Epithelial cell of prostate (primary cell): Measurements from ENCODE around the gene DMRT3.

ENCODE experiments used
- DNase-seq: peaks from one replicate; pipeline ENCODE4 v3.0.0-alpha.2; 2011; ENCODE audit warnings: low read depth, low spot score
- H3K27ac ChIP-seq: fragments of 450-650 bp; 2 replicates; pipeline ENCODE4 v1.5.1; 2017; ENCODE audit warnings: mild to moderate bottlenecking

DMRT3 gene

GRCh38 chr9:970151-970996 is 6.1 kb upstream of the DMRT3 start:
- no peak for DNase-seq
- H3K27ac ChIP-seq = no peak overlapping the region

GRCh38 chr9:971901-972500 is 4.5 kb upstream of the DMRT3 start:
- no peak for DNase-seq
- H3K27ac ChIP-seq = no peak overlapping the region

GRCh38 chr9:972501-973294 is 3.8 kb upstream of the DMRT3 start:
- DNase-seq = no peak
- H3K27ac ChIP-seq = no peak overlapping the region

- DNase-seq = no peak
- H3K27ac ChIP-seq = no peak overlapping the region
Measured at GRCh38 chr9:973295-973834, 3.1 kb upstream of the DMRT3 start.

GRCh38 chr9:974031-974995 is 2.1 kb upstream of the DMRT3 start:
- no peak overlapping the region for H3K27ac ChIP-seq
- DNase-seq = no peak

GRCh38 chr9:974996-975739 is 1.3 kb upstream of the DMRT3 start:
- no peak for DNase-seq
- no peak overlapping the region for H3K27ac ChIP-seq

- no peak overlapping the region for H3K27ac ChIP-seq
- no peak for DNase-seq
Measured at GRCh38 chr9:975740-976257, 656 bp upstream of the DMRT3 start.

GRCh38 chr9:976943-977837 is 735 bp downstream of the DMRT3 start:
- no peak overlapping the region for H3K27ac ChIP-seq
- DNase-seq = no peak

- DNase-seq = no peak
Measured at GRCh38 chr9:977838-978830, 1.7 kb downstream of the DMRT3 start.

GRCh38 chr9:979983-980382 is 3.5 kb downstream of the DMRT3 start:
- DNase-seq = no peak
- no peak overlapping the region for H3K27ac ChIP-seq

More at GRCh38 chr9:977838-978830, 1.7 kb downstream of the DMRT3 start:
- H3K27ac ChIP-seq = no peak overlapping the region

- H3K27ac ChIP-seq = no peak overlapping the region
- no peak for DNase-seq
Measured at GRCh38 chr9:980640-981039, 4.2 kb downstream of the DMRT3 start.

GRCh38 chr9:981491-981898 is 5.0 kb downstream of the DMRT3 start:
- no peak overlapping the region for H3K27ac ChIP-seq
- DNase-seq = no peak

GRCh38 chr9:982394-983230 is 6.2 kb downstream of the DMRT3 start:
- DNase-seq = no peak
- H3K27ac ChIP-seq = no peak overlapping the region

- no peak for DNase-seq
- no peak overlapping the region for H3K27ac ChIP-seq
Measured at GRCh38 chr9:994005-994404, 17.6 kb downstream of the DMRT3 start.

GRCh38 chr9:995192-995591 is 18.7 kb downstream of the DMRT3 start:
- no peak overlapping the region for H3K27ac ChIP-seq
- no peak for DNase-seq

- DNase-seq = peak; percentile 10
- H3K27ac ChIP-seq = no peak overlapping the region
Measured at GRCh38 chr9:995781-996180, 19.3 kb downstream of the DMRT3 start.
